Breast epithelium (tissue), 3 donors: ENCODE measurements around the gene CACNA2D2.

Experiments
- POLR2A ChIP-seq: fragments of 450-650 bp; IDR thresholded peaks from one replicate; pipeline ENCODE4 v1.6.1; 2016; ENCODE audit warnings: antibody characterized with exemption, mild to moderate bottlenecking, moderate library complexity
- POLR2AphosphoS5 ChIP-seq, 3 donors: sonication (generic); formaldehyde crosslinking; IDR thresholded peaks; one replicate each; pipeline ENCODE4 v1.6.1; 2017; ENCODE audit warnings: antibody characterized with exemption in 3 of 3
- TF ChIP-seq, protein P1 (sequence below), 3 donors: fragments of 450-650 bp; IDR thresholded peaks; one replicate each; pipeline ENCODE4 v1.5.1; 2016 to 2017; ENCODE audit warnings: antibody characterized with exemption in 3 of 3, mild to moderate bottlenecking in 3 of 3, moderate library complexity in 3 of 3

DNA sequence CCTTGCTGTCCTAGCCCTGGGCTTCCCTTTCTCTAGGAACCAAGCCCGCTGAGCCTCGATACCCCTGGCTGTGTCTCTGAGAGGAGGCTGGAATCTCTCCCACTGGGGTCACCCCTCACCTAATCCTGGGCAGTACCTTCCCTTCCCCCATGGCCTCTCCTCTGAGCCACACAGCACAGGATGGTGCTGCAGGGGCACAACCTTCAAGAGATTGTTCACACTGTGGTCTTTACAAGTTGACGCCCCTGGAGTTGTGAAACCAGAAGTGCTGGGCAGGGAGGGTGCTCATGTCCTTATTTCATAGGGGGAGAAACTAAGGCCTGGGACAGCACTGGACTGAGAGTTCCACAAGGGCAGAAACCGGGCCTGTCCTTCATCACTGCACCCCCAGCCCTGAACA lies 73.2 kb downstream of the CACNA2D2 start:
- no peak for TF ChIP-seq POLR2A
- TF ChIP-seq, protein P1, sequence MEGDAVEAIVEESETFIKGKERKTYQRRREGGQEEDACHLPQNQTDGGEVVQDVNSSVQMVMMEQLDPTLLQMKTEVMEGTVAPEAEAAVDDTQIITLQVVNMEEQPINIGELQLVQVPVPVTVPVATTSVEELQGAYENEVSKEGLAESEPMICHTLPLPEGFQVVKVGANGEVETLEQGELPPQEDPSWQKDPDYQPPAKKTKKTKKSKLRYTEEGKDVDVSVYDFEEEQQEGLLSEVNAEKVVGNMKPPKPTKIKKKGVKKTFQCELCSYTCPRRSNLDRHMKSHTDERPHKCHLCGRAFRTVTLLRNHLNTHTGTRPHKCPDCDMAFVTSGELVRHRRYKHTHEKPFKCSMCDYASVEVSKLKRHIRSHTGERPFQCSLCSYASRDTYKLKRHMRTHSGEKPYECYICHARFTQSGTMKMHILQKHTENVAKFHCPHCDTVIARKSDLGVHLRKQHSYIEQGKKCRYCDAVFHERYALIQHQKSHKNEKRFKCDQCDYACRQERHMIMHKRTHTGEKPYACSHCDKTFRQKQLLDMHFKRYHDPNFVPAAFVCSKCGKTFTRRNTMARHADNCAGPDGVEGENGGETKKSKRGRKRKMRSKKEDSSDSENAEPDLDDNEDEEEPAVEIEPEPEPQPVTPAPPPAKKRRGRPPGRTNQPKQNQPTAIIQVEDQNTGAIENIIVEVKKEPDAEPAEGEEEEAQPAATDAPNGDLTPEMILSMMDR (IDR thresholded peaks at IDR 0.05): no peak
- TF ChIP-seq POLR2AphosphoS5 (IDR thresholded peaks at IDR 0.05): no peak
